ENCODE data around the gene TMC3. TPM values are rescaled to one million over a fixed set of nuclear protein-coding genes. Genes with fewer than 3 reads are reported as not detected.

Gene TMC3
- polyA plus RNA-seq, 2 of the 4 experiments (the other 2 are of a cell fraction): not detected

DNA sequence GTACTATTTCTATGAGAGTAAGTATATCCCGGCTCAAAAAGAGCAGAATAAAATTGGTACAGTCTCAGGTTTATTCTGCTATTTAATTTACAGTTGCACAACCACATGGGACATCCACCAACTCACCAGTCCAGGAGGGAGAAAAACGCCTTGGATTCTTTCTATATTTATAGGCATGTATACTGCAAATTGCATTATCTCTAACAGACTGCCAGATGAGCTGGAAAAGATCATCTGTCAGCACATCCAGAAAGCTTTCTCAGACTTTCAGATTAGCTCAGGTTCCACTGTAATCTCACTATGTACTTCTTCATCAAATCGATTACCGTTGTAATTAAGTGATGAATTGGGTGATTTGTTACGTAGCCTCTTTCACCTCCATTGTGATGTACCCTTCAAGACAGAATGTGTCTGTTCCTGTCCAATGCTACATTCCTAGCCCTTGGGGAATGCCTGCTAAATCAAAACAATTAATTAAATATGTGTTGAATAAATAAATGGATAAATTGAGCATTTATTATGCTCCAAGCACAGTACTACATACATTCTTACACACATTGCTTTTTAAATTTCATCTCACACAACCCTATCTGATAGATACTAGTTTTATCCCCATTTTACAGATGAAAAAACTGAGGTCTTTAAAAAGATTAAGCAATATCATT lies 38.1 kb upstream of the TMC3 start:
- Histone ChIP-seq H3K4me3 (no peak overlapping the region), H3K4me2 (no peak overlapping the region), H3K4me1 (no peaks in the 10 kb centered on the region), H3K27ac (no peak overlapping the region), H3K9me3 (peaks cover 7% of the 10 kb centered on the region; the same call in 1 of the 3 replicates)
- TF ChIP-seq ESRRA (IDR thresholded peaks at IDR 0.05; ENCODE audit: borderline replicate concordance, low read length) (no peak), EHMT2 (IDR thresholded peaks at IDR 0.05; ENCODE audit: low read depth) (no peak), CHD2 (IDR thresholded peaks at IDR 0.05; ENCODE audit: low read length, partially characterized antibody) (no peak), MAFK (IDR thresholded peaks at IDR 0.05; ENCODE audit: partially characterized antibody) (no peak), KDM5A (IDR thresholded peaks at IDR 0.05) (no peak), HOXB5 (CRISPR knock-in tag; IDR thresholded peaks at IDR 0.05) (no peak), NPAS2 (CRISPR knock-in tag; IDR thresholded peaks at IDR 0.05; ENCODE audit: borderline replicate concordance) (no peak), POLR2AphosphoS2 (conservative IDR thresholded peaks at IDR 0.05; ENCODE audit: low read length) (no peak), SREBF2 (IDR thresholded peaks at IDR 0.05) (no peak), FOSB (CRISPR knock-in tag; IDR thresholded peaks at IDR 0.05) (no peak)
- TF ChIP-seq, protein P1, sequence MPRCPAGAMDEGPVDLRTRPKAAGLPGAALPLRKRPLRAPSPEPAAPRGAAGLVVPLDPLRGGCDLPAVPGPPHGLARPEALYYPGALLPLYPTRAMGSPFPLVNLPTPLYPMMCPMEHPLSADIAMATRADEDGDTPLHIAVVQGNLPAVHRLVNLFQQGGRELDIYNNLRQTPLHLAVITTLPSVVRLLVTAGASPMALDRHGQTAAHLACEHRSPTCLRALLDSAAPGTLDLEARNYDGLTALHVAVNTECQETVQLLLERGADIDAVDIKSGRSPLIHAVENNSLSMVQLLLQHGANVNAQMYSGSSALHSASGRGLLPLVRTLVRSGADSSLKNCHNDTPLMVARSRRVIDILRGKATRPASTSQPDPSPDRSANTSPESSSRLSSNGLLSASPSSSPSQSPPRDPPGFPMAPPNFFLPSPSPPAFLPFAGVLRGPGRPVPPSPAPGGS (IDR thresholded peaks at IDR 0.05): no peak
- ChIA-PET CTCF (interaction anchor here (1.2 to 5.1 kb wide), 2 partner anchors 12 to 146 kb away, joined by 3 to 44 read pairs; no protein-coding TSS in a partner anchor), POLR2A (no interaction called here)
- FAIRE-seq: no peak
- ATAC-seq: no peak
- no peak for DNase-seq (ENCODE audit: low read depth in 1 of 2, low spot score in 1 of 2)
- WGBS (ENCODE audit: missing lambda C conversion rate): 17% methylated on average over 5 of the region's 5 CpGs

DNA sequence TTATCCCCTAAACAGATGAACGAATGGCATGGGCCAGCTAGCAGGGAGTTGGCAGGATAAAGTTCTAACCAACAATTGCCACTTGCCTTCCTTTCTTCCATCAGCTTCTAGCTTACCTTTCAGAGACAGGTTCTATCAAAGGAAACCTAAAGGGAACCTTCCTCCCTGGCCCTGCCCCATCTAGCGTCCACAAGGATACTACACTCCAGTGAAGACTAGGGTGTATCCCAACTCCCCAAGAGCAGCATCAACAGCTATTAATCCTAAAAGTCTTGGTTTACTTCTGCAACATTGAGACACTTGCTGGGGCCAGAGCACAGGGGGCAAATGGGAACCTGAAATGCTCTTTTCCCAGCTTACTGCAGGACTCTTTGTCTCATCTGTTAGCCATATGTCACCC lies 37.0 kb upstream of the TMC3 start:
- Histone ChIP-seq H3K4me3 (no peak overlapping the region), H3K4me2 (no peak overlapping the region), H3K27ac (no peak overlapping the region), H3K9me3 (peaks cover 7% of the 10 kb centered on the region; the same call in 1 of the 3 replicates), H3K4me1 (no peaks in the 10 kb centered on the region)
- TF ChIP-seq SREBF2 (IDR thresholded peaks at IDR 0.05): no peak
- TF ChIP-seq, protein P2, sequence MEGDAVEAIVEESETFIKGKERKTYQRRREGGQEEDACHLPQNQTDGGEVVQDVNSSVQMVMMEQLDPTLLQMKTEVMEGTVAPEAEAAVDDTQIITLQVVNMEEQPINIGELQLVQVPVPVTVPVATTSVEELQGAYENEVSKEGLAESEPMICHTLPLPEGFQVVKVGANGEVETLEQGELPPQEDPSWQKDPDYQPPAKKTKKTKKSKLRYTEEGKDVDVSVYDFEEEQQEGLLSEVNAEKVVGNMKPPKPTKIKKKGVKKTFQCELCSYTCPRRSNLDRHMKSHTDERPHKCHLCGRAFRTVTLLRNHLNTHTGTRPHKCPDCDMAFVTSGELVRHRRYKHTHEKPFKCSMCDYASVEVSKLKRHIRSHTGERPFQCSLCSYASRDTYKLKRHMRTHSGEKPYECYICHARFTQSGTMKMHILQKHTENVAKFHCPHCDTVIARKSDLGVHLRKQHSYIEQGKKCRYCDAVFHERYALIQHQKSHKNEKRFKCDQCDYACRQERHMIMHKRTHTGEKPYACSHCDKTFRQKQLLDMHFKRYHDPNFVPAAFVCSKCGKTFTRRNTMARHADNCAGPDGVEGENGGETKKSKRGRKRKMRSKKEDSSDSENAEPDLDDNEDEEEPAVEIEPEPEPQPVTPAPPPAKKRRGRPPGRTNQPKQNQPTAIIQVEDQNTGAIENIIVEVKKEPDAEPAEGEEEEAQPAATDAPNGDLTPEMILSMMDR (IDR thresholded peaks at IDR 0.05): 0 out of 3 replicates have a peak, but pooled peaks have one; percentile 8
- FAIRE-seq (no peak), DNase-seq (ENCODE audit: low read depth in 1 of 2, low spot score in 1 of 2) (peak in 1 of 2 experiments; percentile 11), ATAC-seq (peak; percentile 79 to 81; a peak in 5 of 6 replicates)
- WGBS (ENCODE audit: missing lambda C conversion rate): 4% methylated on average over 2 of the region's 2 CpGs
- ChIA-PET CTCF (interaction anchor here (0.6 to 6.1 kb wide), 36 partner anchors 10 to 1125 kb away, joined by 3 to 76 read pairs (median 4); no protein-coding TSS in a partner anchor), POLR2A (no interaction called here)

DNA sequence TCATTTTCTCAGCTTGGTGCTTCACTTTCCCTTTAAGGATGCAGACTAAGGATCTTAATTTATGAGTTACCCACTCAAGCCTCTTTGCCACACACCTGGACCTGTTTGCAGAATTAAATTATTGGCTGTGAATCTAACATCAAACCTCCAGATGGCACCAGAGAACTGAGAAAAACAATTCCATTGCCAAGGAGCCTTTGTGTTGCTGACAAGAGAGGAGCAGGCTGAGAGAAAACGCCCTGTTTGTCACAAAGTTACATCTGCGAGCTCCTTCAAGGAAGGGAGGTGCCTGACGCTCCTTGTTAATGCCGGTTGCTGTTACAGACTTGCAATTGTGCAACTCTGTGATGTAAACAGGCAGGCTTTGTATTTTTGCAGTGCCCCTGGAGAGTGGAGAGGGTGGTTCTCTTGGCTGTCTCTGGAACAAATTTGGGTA lies 36.3 kb upstream of the TMC3 start:
- WGBS (ENCODE audit: missing lambda C conversion rate): 1% methylated on average over 4 of the region's 4 CpGs
- ChIA-PET CTCF (interaction anchor here (0.6 to 6.1 kb wide), 56 partner anchors 10 to 1635 kb away, joined by 3 to 76 read pairs (median 4); partner anchors contain the start of gene TMC3), POLR2A (no interaction called here)
- FAIRE-seq: no peak
- Histone ChIP-seq H3K4me2 (no peak overlapping the region), H3K27ac (no peak overlapping the region), H3K4me1 (no peaks in the 10 kb centered on the region), H3K4me3 (no peak overlapping the region), H3K9me3 (peaks cover 7% of the 10 kb centered on the region; the same call in 1 of the 3 replicates)
- TF ChIP-seq SMC3 (IDR thresholded peaks at IDR 0.05) (peak; percentile 51), CHD2 (IDR thresholded peaks at IDR 0.05; ENCODE audit: low read length, partially characterized antibody) (no peak), RAD21 (conservative IDR thresholded peaks at IDR 0.05 in 1 of 2, IDR thresholded peaks at IDR 0.05 in 1 of 2) (peak; percentile 73 to 78)
- TF ChIP-seq, protein P2 (IDR thresholded peaks at IDR 0.05): peak; percentile 66
- peak; percentile 76 to 87 for ATAC-seq
- DNase-seq (ENCODE audit: low read depth in 1 of 2, low spot score in 1 of 2): peak; percentile 36 to 73
